GM18951 (cell line): ENCODE data around the gene ARHGAP26.

ENCODE experiments used
- POLR2A ChIP-seq: IDR thresholded peaks from 4 replicates; pipeline ENCODE4 v1.6.1; 2011; ENCODE audit warnings: mild to moderate bottlenecking; ENCODE audit not compliant: insufficient read length, insufficient read depth; ENCODE audit errors: extremely low read depth
- in situ Hi-C: fragments of 300-500 bp; cut with MboI; formaldehyde crosslinking; loops from one replicate; pipeline ENCODE4 v1.12.0; 2022; ENCODE audit warnings: low sequenced_read_pairs, mixed read lengths, inconsistent platforms; ENCODE audit not compliant: unreplicated experiment

Gene ARHGAP26

GRCh38 chr5:143187495-143187894 lies 417.3 kb downstream of the ARHGAP26 start:
- no peak for TF ChIP-seq POLR2A
- in situ Hi-C loops = no loop called here

DNA sequence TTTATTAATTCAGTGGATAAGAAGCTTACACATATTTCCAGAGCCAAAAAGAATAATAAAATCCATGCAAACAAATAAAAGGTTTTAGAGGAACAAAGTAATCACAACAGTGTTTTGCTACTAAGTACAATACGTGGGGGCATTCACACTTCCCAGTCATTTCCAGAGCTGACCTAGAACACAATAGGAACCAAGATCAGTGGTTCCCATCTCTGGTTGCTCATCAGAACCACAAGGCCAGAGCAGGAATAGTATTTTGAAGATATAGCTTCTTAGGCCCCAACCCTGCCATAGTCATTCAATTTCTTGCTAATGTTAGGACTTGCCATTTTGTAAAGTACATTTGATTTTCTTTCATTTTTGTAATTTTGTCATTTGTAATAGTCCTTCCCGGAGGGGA lies 417.9 kb downstream of the ARHGAP26 start:
- in situ Hi-C loops = no loop called here

DNA sequence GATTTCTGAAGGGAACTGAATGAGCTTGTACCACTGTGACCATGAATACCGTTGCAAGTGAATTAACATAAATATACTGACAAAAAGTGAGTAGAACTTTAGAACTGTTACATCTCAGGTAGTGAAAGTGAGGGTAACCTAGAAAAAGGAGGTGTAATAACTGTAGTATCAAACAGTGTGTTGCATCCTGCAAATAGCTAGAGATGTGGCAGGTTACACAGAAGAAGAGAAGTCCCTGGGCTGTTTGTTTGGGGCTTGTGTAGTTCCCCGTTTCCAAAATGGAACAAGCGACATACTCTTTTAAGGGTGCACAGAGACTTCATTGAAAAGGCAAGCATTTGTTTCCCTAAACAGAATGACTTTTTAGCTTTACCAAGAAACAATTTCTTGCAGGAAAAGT lies 418.5 kb downstream of the ARHGAP26 start:
- in situ Hi-C loops = no loop called here
- TF ChIP-seq POLR2A = no peak

More for the DNA sequence above, 417.9 kb downstream of the ARHGAP26 start:
- no peak for TF ChIP-seq POLR2A

GRCh38 chr5:143190260-143190810 lies 420.2 kb downstream of the ARHGAP26 start:
- TF ChIP-seq POLR2A = no peak
- in situ Hi-C loops = no loop called here

GRCh38 chr5:143191720-143192119 lies 421.5 kb downstream of the ARHGAP26 start:
- in situ Hi-C loops = no loop called here
- TF ChIP-seq POLR2A = no peak

DNA sequence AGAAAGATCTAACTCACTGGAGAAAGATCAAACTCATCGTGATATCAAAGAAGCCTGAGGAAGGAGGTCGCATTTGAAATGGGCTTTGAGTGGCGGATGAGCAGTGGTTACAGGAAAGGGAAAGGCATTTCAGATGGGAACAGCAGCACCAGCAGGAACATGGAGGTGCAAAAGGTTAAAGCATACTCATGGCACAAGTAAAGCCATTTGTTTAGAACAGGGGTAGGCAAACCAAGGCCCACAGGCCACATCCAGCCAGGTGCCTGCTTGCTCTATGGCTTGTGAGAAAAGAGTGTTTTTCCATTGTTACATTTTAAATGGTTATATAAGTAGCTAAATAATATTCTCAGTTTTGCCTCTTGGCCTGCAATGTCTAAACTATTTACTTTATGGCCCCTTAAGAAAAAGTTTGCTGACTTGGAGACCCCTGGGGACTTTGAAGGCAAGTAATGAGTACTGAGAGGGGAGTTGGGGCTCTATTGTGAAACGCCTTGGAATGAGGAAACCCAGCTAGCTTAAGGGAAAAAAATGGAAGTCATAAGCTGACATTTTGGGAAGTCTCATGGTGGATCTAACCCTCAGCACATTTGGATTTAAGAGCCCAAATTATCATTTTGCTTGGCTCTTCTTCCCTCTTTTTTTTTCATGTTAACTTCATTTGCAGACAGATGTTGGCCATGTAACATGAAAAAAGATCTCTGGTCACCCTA lies 422.2 kb downstream of the ARHGAP26 start:
- TF ChIP-seq POLR2A = no peak
- in situ Hi-C loops = no loop called here

- in situ Hi-C loops = no loop called here
- no peak for TF ChIP-seq POLR2A
Measured at GRCh38 chr5:143194206-143194605, 424.0 kb downstream of the ARHGAP26 start.

GRCh38 chr5:143194713-143195112 lies 424.5 kb downstream of the ARHGAP26 start:
- no peak for TF ChIP-seq POLR2A
- in situ Hi-C loops = no loop called here

DNA sequence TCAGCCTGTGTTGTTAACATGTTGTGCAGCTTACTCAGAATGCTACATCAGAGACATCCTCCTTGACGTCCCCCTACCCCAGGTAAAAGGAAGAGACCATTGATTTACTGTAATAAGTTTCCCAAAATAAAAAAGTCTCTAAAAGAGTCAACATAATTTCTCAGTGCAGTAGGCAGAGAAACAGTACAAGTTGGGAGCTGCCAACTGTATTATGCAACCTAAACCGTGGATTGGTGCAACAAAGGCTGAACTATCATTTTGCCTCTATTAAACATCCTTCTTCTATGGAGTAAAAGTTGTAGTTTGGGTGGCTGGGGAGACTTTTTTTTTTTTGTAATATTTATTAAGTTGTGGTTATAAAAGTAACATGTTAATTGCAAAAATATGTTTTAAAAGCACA lies 425.3 kb downstream of the ARHGAP26 start:
- in situ Hi-C loops = no loop called here
- TF ChIP-seq POLR2A = no peak

- in situ Hi-C loops = no loop called here
Measured at GRCh38 chr5:143196601-143197259, 426.6 kb downstream of the ARHGAP26 start.

DNA sequence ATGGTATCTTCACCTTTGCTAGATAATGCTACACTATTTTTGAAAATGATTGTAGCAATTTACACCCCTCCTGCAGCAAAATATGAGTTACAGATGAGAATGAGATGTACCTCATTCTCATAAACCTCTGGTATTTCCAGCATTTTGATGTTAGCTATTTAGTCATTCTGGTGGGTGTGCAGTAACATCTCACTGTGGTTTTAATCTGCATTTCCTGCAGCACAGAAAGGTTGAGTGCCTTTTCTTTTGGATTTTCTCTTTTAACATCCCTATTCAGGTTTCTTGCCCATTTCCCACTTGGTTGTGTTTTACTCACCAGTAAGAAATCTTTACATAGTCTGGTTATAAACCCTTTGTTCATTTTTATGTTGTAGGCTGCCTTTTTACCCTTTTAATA lies 427.1 kb downstream of the ARHGAP26 start:
- in situ Hi-C loops = no loop called here
- TF ChIP-seq POLR2A = no peak

More at GRCh38 chr5:143196601-143197259, 426.6 kb downstream of the ARHGAP26 start:
- no peak for TF ChIP-seq POLR2A

GRCh38 chr5:143198332-143198731 lies 428.2 kb downstream of the ARHGAP26 start:
- no peak for TF ChIP-seq POLR2A
- in situ Hi-C loops = no loop called here

- TF ChIP-seq POLR2A = no peak
- in situ Hi-C loops = no loop called here
Measured at GRCh38 chr5:143199161-143199560, 429.0 kb downstream of the ARHGAP26 start.

GRCh38 chr5:143199843-143200242 lies 429.7 kb downstream of the ARHGAP26 start:
- in situ Hi-C loops = no loop called here
- TF ChIP-seq POLR2A = no peak
